Measurements from ENCODE around the gene ZEB1. TPM values are rescaled to one million over a fixed set of nuclear protein-coding genes. Genes with fewer than 3 reads are reported as not detected.

The ZEB1 gene
- total RNA-seq, 1 donor from 2014 or later, result 38.8 TPM

DNA sequence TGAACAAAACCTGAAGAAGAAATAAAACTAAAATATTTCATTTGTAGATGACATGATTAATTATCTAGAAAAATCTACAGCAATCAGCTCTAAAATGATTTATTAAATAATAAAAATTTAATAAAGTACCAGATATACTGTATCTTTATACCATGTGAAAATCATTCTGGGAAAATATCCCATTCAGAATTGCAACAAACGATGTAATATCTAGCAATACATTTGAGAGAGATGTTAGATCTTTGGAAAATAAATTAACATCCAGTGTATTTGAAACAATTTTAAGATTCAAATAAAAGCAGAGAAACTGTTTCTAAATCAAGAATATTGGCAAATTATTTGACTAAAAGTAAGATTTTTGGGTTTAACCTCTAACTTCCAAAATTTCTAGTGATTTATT is 62.2 kb downstream of the ZEB1 start:
- no peak for DNase-seq (ENCODE audit: low spot score)
- no peaks in the 10 kb centered on the region for H3K79me2 ChIP-seq (ENCODE audit: low read depth)
- H3K4me1 ChIP-seq, result peaks cover 4% of the 10 kb centered on the region
- Mint-ChIP-seq H3K9me3 (no peaks in the 10 kb centered on the region), H3K4me1 (peaks cover 2% of the 10 kb centered on the region), H3K27ac (no peak overlapping the region), H3K36me3 (no peaks in the 10 kb centered on the region), H3K4me3 (no peak overlapping the region), H3K27me3 (ENCODE audit: insufficient read depth, low read depth) (no peaks in the 10 kb centered on the region)
- no peak for TF ChIP-seq EZH2phosphoT487 (IDR thresholded peaks at IDR 0.05)
- TF ChIP-seq, protein P1, sequence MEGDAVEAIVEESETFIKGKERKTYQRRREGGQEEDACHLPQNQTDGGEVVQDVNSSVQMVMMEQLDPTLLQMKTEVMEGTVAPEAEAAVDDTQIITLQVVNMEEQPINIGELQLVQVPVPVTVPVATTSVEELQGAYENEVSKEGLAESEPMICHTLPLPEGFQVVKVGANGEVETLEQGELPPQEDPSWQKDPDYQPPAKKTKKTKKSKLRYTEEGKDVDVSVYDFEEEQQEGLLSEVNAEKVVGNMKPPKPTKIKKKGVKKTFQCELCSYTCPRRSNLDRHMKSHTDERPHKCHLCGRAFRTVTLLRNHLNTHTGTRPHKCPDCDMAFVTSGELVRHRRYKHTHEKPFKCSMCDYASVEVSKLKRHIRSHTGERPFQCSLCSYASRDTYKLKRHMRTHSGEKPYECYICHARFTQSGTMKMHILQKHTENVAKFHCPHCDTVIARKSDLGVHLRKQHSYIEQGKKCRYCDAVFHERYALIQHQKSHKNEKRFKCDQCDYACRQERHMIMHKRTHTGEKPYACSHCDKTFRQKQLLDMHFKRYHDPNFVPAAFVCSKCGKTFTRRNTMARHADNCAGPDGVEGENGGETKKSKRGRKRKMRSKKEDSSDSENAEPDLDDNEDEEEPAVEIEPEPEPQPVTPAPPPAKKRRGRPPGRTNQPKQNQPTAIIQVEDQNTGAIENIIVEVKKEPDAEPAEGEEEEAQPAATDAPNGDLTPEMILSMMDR (IDR thresholded peaks at IDR 0.05), result no peak
- no peak for TF ChIP-seq EZH2 (IDR thresholded peaks at IDR 0.05)
- H3K4me3 ChIP-seq, result no peak overlapping the region
- H2AFZ ChIP-seq (replicated peaks), result no peak overlapping the region
- H4K20me1 ChIP-seq (ENCODE audit: low read depth), result peaks cover 17% of the 10 kb centered on the region
- no peak overlapping the region for H3K4me2 ChIP-seq
- no peaks in the 10 kb centered on the region for H3K27me3 ChIP-seq
- H3K27ac ChIP-seq, result no peak overlapping the region
- no peak overlapping the region for H3K9ac ChIP-seq
- no peaks in the 10 kb centered on the region for H3K9me3 ChIP-seq (ENCODE audit: low read depth)
- no peaks in the 10 kb centered on the region for H3K36me3 ChIP-seq
- peaks cover 3% of the 10 kb centered on the region for H3F3A ChIP-seq (ENCODE audit: low read depth)

DNA sequence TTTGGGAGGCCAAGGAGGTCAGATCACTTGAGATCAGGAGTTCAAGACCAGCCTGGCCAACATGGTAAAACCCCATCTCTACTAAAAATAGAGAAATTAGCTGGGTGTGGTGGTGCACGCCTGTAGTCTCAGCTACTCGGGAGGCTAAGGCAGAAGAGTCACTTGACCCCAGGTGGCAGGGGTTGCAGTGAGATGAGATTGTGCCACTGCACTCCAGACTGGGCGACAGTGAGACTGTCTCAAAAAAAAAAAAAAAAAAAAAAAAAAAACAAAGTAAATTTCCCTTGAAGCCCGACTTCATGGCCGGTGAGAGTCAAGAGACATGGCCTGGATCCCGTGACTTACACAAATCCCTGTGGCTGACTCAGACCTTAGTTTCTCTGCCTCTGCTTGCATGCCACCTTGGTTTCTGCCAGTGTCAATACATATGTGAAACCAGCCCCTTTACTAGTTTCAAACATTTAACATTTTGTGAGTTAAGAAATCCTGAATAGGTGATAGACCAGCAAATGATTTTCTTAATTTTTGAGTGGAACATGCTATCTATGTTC is 62.8 kb downstream of the ZEB1 start:
- Histone ChIP-seq H4K20me1 (ENCODE audit: low read depth) (peaks cover 15% of the 10 kb centered on the region), H3K79me2 (ENCODE audit: low read depth) (no peaks in the 10 kb centered on the region), H3K4me1 (peaks cover 4% of the 10 kb centered on the region), H3K36me3 (no peaks in the 10 kb centered on the region), H2AFZ (replicated peaks) (no peak overlapping the region), H3K4me3 (no peak overlapping the region), H3K4me2 (no peak overlapping the region), H3K9me3 (ENCODE audit: low read depth) (no peaks in the 10 kb centered on the region), H3K27ac (no peak overlapping the region), H3F3A (ENCODE audit: low read depth) (peaks cover 3% of the 10 kb centered on the region), H3K27me3 (no peaks in the 10 kb centered on the region), H3K9ac (no peak overlapping the region)
- H3K27ac Mint-ChIP-seq, result no peak overlapping the region
- no peak overlapping the region for H3K4me3 Mint-ChIP-seq
- peaks cover 2% of the 10 kb centered on the region for H3K4me1 Mint-ChIP-seq
- DNase-seq (ENCODE audit: low spot score), result no peak
- H3K36me3 Mint-ChIP-seq, result no peaks in the 10 kb centered on the region
- H3K9me3 Mint-ChIP-seq, result no peaks in the 10 kb centered on the region
- TF ChIP-seq EZH2phosphoT487 (IDR thresholded peaks at IDR 0.05) (no peak), EZH2 (IDR thresholded peaks at IDR 0.05) (no peak)
- TF ChIP-seq, protein P1 (IDR thresholded peaks at IDR 0.05), result no peak
- no peaks in the 10 kb centered on the region for H3K27me3 Mint-ChIP-seq (ENCODE audit: insufficient read depth, low read depth)

DNA sequence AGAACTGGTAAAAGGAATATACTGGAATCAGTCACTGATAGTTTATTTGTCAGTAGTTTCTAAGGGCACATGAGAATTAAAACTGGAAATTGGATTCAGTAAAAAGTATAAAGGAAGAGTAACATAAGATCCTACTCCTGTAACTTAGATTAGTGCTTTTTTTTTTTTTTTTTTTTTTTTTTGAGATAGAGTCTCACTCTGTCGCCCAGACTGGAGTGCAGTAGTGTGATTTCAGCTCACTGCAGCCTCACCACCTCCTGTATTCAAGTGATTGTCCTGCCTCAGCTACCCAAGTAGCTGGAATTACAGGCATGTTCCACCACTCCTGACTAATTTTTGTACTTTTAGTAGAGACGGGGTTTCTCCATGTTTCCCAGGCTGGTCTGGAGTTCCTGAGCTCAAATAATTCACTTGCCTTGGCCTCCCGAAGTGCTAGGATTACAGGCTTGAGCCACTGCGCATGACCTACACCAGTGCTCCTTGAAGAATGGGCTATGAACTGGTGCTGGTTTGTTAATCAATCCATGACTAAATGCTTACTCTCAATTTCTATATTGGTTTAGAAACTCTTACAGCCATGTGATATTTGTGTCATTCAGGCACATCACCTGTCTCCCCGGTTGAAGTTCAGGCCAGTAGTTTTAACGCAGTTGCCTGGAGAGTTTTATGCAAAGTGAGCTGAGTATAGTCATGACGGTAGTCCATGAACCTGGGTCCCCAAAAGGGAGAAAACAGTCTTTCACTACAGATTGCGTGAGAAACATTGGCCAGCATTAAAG is 65.0 kb downstream of the ZEB1 start:
- H3K4me2 ChIP-seq, result no peak overlapping the region

DNA sequence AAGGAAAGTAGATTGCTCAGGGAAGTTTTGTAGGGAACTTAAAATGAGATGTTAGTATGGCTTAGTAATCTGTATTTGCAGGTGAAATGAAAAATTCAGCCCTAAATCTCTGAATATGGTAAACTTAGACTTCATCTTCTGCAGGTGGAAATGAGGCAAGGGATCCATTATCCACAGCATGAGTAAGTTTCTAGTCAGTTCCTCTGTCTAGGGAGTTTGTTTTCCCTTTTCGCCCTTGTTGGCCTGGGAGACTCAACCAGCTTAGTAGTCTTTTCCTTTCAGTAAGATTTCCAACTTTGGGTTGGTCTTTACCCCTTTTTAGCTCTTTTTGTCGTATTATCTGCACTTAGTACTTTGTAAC is 65.6 kb downstream of the ZEB1 start:
- H3K4me3 Mint-ChIP-seq, result no peak overlapping the region
- no peaks in the 10 kb centered on the region for H3K27me3 Mint-ChIP-seq (ENCODE audit: insufficient read depth, low read depth)
- H3K4me3 ChIP-seq, result no peak overlapping the region
- H3K79me2 ChIP-seq (ENCODE audit: low read depth), result no peaks in the 10 kb centered on the region
- no peak for TF ChIP-seq EZH2 (IDR thresholded peaks at IDR 0.05)
- no peak for TF ChIP-seq EZH2phosphoT487 (IDR thresholded peaks at IDR 0.05)
- TF ChIP-seq, protein P1 (IDR thresholded peaks at IDR 0.05), result no peak
- peaks cover 4% of the 10 kb centered on the region for H3K4me1 ChIP-seq
- H2AFZ ChIP-seq (replicated peaks), result no peak overlapping the region
- H3K36me3 Mint-ChIP-seq, result peaks cover 5% of the 10 kb centered on the region
- no peak overlapping the region for H3K9ac ChIP-seq
- no peak overlapping the region for H3K27ac ChIP-seq
- H3K9me3 Mint-ChIP-seq, result no peaks in the 10 kb centered on the region
- no peaks in the 10 kb centered on the region for H3K36me3 ChIP-seq
- H3K27ac Mint-ChIP-seq, result no peak overlapping the region
- H3K27me3 ChIP-seq, result no peaks in the 10 kb centered on the region
- no peak overlapping the region for H3K4me2 ChIP-seq
- H3F3A ChIP-seq (ENCODE audit: low read depth), result peaks cover 3% of the 10 kb centered on the region
- DNase-seq (ENCODE audit: low spot score), result no peak
- no peaks in the 10 kb centered on the region for H3K9me3 ChIP-seq (ENCODE audit: low read depth)
- peaks cover 2% of the 10 kb centered on the region for H3K4me1 Mint-ChIP-seq
- H4K20me1 ChIP-seq (ENCODE audit: low read depth), result peaks cover 10% of the 10 kb centered on the region

More for the DNA sequence above, 65.0 kb downstream of the ZEB1 start:
- Histone ChIP-seq H3K4me1 (peaks cover 4% of the 10 kb centered on the region), H3K9me3 (ENCODE audit: low read depth) (no peaks in the 10 kb centered on the region), H3K27me3 (no peaks in the 10 kb centered on the region), H3F3A (ENCODE audit: low read depth) (peaks cover 3% of the 10 kb centered on the region), H3K36me3 (no peaks in the 10 kb centered on the region), H3K79me2 (ENCODE audit: low read depth) (no peaks in the 10 kb centered on the region), H2AFZ (replicated peaks) (no peak overlapping the region), H4K20me1 (ENCODE audit: low read depth) (peaks cover 10% of the 10 kb centered on the region), H3K27ac (no peak overlapping the region), H3K4me3 (no peak overlapping the region), H3K9ac (no peak overlapping the region)
- Mint-ChIP-seq H3K27ac (no peak overlapping the region), H3K4me1 (peaks cover 2% of the 10 kb centered on the region), H3K36me3 (peaks cover 4% of the 10 kb centered on the region), H3K27me3 (ENCODE audit: insufficient read depth, low read depth) (no peaks in the 10 kb centered on the region), H3K9me3 (no peaks in the 10 kb centered on the region), H3K4me3 (no peak overlapping the region)
- TF ChIP-seq EZH2phosphoT487 (IDR thresholded peaks at IDR 0.05), result no peak
- DNase-seq (ENCODE audit: low spot score), result no peak

All from neural progenitor cell (in vitro differentiated cells).